VCaP (cell line): Measurements from ENCODE around the gene TMSB15B.
"Not testable (repeated sequence)": the region's sequence is repeated elsewhere in the genome, so short reads cannot be mapped to it uniquely, and the experiment has no call there.

Source experiments
- H3K27ac ChIP-seq: fragments of 450-650 bp; 2 replicates; pipeline ENCODE4 v1.5.1; 2017
- TF ChIP-seq, protein P1 (sequence below): fragments of 450-650 bp; conservative IDR thresholded peaks from 2 replicates; pipeline ENCODE4 v1.5.1; 2017; ENCODE audit warnings: mild to moderate bottlenecking, moderate library complexity

TMSB15B gene

DNA sequence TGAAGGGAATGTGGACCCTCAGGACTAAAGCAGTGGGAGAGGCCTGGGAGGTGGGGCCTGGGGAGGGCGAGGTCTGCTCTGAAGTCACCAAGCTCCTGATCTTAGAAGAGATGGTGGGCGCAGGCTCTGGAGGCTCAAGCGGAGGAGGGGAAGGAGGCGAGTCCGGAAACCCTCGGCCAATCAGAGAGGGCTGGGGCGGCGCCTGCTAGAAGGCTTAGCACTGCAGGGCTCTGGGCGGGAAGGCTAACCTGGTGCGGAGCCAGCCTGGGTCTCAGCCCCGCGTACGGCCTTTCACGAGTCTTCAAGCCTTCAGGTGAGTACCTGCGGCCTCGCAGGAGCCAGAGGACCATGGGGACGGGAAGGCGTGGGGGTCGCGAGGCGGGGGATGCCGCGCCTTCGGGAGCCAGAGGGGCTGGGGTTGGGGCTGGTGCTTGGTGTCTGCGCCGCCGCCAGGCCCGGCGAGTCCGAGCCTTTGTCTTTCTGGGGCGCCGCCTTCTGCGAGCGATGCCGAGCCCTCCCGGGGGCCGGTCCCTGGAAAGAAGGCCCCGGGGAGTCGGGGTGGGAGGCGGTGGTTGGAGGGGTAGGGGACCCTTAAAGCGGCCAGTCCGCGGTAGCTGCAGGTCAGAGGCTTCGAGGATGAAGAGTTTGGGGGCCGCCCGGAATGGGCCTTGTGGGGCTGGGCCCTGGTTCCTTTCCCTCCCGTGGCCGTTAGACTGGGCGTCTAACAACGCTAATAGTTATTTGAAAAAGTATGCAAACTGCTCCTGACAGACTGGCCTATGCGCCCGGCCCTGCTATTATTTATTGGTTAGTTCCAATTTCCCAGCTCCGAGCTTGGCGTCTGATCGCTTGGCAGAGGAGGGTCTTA is at the start of gene TMSB15B:
TMSB15B (plus strand) TSS at position 217 of the 868 bp plus-strand sequence.
- not testable (repeated sequence) for H3K27ac ChIP-seq

DNA sequence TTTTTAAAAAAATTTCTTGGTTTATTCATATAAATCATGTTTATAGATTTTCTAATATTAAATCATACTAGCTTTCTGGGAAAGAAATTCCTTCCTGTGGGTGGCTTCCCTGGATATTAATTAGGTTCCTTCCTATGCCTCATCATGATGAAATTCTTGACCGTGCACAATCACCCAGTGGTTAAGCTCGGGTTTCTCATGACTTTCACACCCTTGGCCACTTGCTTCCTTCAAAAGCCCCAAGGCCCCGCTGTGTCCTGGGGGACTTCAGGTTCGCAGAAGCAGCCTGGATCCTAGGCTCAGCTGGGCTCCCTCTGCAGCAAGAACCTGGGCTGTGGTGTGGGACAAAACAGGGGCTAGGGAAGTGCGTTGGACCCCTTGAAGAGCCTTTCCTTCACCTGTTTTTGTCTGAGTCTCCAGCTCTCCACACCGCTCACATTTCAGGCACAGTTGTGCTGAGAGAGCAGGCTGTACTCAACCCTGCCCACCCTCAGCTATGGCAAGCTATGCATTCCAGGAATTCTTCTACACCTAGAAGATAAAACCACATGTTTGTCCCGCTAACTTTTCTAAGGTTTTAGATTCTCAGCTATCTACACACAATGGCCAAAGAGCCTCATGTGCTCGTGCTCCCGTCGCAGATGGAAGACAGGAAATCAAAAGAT is 48.9 kb upstream of the TMSB15B start:
- no peak overlapping the region for H3K27ac ChIP-seq
- TF ChIP-seq, protein P1, sequence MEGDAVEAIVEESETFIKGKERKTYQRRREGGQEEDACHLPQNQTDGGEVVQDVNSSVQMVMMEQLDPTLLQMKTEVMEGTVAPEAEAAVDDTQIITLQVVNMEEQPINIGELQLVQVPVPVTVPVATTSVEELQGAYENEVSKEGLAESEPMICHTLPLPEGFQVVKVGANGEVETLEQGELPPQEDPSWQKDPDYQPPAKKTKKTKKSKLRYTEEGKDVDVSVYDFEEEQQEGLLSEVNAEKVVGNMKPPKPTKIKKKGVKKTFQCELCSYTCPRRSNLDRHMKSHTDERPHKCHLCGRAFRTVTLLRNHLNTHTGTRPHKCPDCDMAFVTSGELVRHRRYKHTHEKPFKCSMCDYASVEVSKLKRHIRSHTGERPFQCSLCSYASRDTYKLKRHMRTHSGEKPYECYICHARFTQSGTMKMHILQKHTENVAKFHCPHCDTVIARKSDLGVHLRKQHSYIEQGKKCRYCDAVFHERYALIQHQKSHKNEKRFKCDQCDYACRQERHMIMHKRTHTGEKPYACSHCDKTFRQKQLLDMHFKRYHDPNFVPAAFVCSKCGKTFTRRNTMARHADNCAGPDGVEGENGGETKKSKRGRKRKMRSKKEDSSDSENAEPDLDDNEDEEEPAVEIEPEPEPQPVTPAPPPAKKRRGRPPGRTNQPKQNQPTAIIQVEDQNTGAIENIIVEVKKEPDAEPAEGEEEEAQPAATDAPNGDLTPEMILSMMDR: no peak

DNA sequence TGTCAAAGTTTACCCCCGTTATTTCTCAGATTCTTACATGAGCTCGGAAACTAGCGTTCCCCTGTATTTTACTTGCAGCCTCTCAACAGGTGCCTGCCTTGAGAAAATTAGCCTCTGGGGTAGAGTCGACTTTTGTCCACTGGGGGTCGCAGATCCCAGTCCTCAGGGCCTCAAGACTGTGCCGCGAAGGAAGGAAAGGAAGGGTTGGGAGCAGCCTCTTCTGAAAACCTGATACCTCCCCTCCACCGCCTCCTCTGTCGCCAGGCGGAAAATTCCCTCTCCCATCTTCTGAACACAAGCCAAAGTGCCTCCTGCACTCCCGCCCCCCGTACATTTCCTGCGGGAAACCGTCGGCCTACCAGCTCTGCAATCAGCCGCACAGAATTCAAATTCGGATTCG is 44.4 kb upstream of the TMSB15B start:
- no peak overlapping the region for H3K27ac ChIP-seq
- TF ChIP-seq, protein P1: peak; percentile 52

DNA sequence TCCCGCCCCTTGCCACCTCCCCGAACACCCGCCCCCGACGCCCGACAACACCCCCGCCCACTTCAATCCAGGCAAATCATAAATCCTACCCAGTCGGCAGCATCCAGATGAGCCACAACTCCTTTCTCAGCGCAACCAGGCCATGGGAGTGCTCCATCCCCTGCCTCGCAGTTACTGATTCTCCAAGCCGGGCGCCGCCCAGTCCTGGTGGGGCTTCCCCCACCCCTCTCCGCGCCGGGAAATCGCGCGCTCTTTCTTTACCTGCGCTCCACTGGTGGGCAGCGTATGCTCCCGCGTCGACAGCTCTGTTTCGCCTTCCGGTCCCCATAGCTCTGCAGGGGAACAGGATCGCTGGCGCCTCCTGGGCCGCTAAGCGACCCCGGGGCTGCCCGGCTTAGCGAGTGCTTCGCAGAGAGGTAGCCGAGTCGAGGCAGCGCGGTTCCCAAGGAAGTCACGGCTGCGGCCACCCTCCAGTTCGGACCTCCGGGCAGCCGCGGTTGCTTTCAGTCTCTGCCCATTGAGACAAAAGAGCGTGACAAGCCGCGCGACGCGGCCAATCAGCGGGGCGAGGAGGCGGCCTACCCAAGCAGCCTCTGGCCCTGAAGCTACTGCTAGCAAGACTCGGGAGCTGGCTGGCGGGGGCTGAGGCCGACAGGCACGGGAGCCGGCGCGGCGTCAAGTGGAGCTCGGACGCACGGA is 43.7 kb upstream of the TMSB15B start:
- TF ChIP-seq, protein P1: no peak
- H3K27ac ChIP-seq: peak overlapping the region; percentile 41

DNA sequence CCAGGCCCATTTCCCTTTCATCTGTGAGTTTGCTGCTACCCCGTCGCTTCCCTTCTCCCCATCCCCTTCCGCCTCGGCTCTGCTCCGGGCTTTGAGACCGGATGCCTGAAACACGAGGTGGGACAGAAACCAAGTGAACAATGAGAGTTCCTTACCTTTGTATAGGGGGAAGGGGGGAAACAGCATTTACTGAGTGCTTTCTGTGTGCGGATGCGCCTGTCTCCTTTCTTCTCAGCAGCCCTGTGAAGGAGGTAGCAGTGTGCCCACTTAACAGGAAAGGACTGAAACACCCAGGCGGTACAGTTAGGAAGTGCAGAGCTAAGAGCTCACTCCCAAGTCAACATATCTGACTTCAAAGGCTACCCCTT is 43.2 kb upstream of the TMSB15B start:
- TF ChIP-seq, protein P1: no peak; the same call in 1 of the 2 replicates

DNA sequence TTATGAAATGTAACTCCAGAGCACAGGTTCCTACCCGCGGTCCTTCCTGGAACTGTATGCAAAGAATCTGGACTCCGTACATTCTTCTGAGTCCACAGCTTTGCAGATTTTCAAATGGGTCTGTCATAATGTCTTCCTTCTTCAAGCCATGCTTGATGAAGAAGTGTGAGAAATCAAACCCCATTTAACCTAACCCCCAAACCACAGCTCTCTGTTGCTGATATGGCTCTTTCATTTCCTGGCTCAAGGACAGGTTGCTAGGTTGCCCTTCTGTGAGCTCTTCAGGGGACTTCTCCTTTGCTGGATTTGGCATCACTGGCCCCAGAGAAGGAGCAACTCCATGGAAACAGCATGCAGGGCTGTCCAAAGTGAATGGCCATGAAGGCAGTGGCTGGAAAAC is 41.9 kb upstream of the TMSB15B start:
- not testable (repeated sequence) for H3K27ac ChIP-seq

More for the DNA sequence above, 43.2 kb upstream of the TMSB15B start:
- peak overlapping the region; percentile 41 for H3K27ac ChIP-seq

DNA sequence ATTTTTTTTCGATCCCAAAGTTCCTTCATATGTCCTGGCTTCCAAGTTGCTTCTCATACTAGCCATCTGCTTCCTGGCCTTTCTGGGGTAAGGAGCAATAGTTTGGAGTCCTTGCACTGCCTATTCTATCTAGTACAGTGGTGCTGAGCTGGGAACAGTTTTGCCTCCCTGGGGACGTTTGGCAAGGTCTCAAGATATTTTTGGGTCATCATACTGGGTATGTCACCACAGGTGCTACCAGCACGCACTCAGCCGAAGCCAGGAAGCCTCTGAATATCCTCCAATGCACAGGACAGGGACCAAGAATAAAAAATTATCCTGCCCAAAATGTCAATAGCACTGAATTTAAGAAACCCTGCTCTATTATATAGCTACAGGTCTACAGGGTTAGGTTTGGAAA is 35.4 kb upstream of the TMSB15B start:
- TF ChIP-seq, protein P1: no peak
- H3K27ac ChIP-seq: no peak overlapping the region

DNA sequence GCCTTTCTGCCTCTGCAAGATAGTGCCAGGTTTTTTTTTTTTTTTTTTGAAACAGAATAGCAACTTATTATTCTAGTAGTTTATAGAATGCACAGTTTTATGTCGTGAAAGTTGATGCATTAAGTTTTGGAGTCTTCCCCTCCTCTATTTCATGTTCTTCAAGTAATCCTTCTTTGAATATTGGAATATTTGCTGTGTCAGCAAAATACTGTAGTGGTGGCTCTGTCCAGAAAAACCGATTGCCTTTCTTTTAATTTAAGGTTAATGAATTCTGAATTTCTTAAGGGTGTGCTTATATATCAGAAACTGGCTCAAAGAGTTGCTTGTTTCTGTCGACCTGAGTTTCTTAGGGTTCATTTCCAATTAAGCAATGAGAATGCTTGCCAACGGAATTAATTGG is 34.8 kb upstream of the TMSB15B start:
- TF ChIP-seq, protein P1: no peak
- H3K27ac ChIP-seq: no peak overlapping the region
